Vagina (tissue), 2 donors: ENCODE measurements around the gene NBEAL1. TPM values are rescaled to one million over a fixed set of nuclear protein-coding genes. Genes with fewer than 3 reads are reported as not detected.

Experiments
- DNase-seq, 2 donors: peaks; one replicate each; pipeline ENCODE4 v3.0.0-alpha.2; 2017; ENCODE audit errors: extremely low spot score in 2 of 2
- H3K27ac ChIP-seq: fragments of 200-600 bp; sonication (generic); one replicate; pipeline ENCODE4 v1.5.1; 2019
- H3K27me3 ChIP-seq: fragments of 200-600 bp; sonication (generic); one replicate; pipeline ENCODE4 v1.5.1; 2019
- H3K36me3 ChIP-seq, 2 donors: fragments of 200-600 bp; sonication (generic); one replicate each; pipeline ENCODE4 v1.5.1; 2017 to 2019
- H3K4me1 ChIP-seq: fragments of 200-600 bp; sonication (generic); one replicate; pipeline ENCODE4 v1.5.1; 2019
- H3K4me3 ChIP-seq, 2 donors: fragments of 200-600 bp; sonication (generic); 1 replicate in 1 of 2; 2 replicates in 1 of 2; pipeline ENCODE4 v1.5.1; 2016 to 2019
- H3K9me3 ChIP-seq: fragments of 200-600 bp; sonication (generic); one replicate; pipeline ENCODE4 v1.5.1; 2019
- POLR2A ChIP-seq, 2 donors: fragments of 450-650 bp; IDR thresholded peaks; one replicate each; pipeline ENCODE4 v1.6.1; 2017; ENCODE audit warnings: antibody characterized with exemption in 2 of 2, mild to moderate bottlenecking in 2 of 2, moderate library complexity in 2 of 2
- POLR2AphosphoS5 ChIP-seq, 2 donors: sonication (generic); formaldehyde crosslinking; IDR thresholded peaks; one replicate each; pipeline ENCODE4 v1.9.0; 2017; ENCODE audit warnings: antibody characterized with exemption in 2 of 2, mild to moderate bottlenecking in 2 of 2, low read depth in 1 of 2; ENCODE audit not compliant: insufficient read depth in 1 of 2
- intact Hi-C: fragments of 100-400 bp; cut with DNase I; formaldehyde crosslinking; loops from one replicate; pipeline ENCODE4 v1.15.1; 2023
- total RNA-seq: library from RNA; depleted of rRNA; stranded (reverse); fragments of >200 nt; gene quantifications from one replicate; pipeline ENCODE4 v1.2.3, GENCODE V29; 2016
- TF ChIP-seq, protein P1 (sequence below), 3 experiments: fragments of 450-650 bp in 2 of 3; fragments of 200-600 bp in 1 of 3; sonication (generic) in 1 of 3; IDR thresholded peaks; one replicate each; pipeline ENCODE4 v1.5.1; 2017 to 2019; ENCODE audit warnings: antibody characterized with exemption in 3 of 3, mild to moderate bottlenecking in 2 of 3, moderate library complexity in 2 of 3

NBEAL1 gene
- total RNA-seq, 1 donor from 2014 or later = 26.3 TPM

- no peaks in the 10 kb centered on the region for H3K9me3 ChIP-seq
- TF ChIP-seq, protein P1, sequence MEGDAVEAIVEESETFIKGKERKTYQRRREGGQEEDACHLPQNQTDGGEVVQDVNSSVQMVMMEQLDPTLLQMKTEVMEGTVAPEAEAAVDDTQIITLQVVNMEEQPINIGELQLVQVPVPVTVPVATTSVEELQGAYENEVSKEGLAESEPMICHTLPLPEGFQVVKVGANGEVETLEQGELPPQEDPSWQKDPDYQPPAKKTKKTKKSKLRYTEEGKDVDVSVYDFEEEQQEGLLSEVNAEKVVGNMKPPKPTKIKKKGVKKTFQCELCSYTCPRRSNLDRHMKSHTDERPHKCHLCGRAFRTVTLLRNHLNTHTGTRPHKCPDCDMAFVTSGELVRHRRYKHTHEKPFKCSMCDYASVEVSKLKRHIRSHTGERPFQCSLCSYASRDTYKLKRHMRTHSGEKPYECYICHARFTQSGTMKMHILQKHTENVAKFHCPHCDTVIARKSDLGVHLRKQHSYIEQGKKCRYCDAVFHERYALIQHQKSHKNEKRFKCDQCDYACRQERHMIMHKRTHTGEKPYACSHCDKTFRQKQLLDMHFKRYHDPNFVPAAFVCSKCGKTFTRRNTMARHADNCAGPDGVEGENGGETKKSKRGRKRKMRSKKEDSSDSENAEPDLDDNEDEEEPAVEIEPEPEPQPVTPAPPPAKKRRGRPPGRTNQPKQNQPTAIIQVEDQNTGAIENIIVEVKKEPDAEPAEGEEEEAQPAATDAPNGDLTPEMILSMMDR (IDR thresholded peaks at IDR 0.05) = no peak
- no peak for TF ChIP-seq POLR2A (IDR thresholded peaks at IDR 0.05)
- TF ChIP-seq POLR2AphosphoS5 (IDR thresholded peaks at IDR 0.05; ENCODE audit: insufficient read depth in 1 of 2, low read depth in 1 of 2) = no peak
- no peak for DNase-seq
- no peaks in the 10 kb centered on the region for H3K27me3 ChIP-seq
- H3K27ac ChIP-seq = no peak overlapping the region
- intact Hi-C loops = no loop called here
- H3K4me3 ChIP-seq = no peak overlapping the region
- peaks cover 0 to 19% of the 10 kb centered on the region in 2 donors for H3K36me3 ChIP-seq
- H3K4me1 ChIP-seq = no peaks in the 10 kb centered on the region
Measured at GRCh38 chr2:203191961-203192360, 177.3 kb downstream of the NBEAL1 start.

GRCh38 chr2:203195331-203196036 is 180.8 kb downstream of the NBEAL1 start:
- intact Hi-C loops = no loop called here
- Histone ChIP-seq H3K27ac (no peak overlapping the region), H3K9me3 (no peaks in the 10 kb centered on the region), H3K4me3 (no peak overlapping the region), H3K27me3 (no peaks in the 10 kb centered on the region), H3K4me1 (no peaks in the 10 kb centered on the region), H3K36me3 (peaks cover 0 to 14% of the 10 kb centered on the region in 2 donors)
- no peak for TF ChIP-seq POLR2A (IDR thresholded peaks at IDR 0.05)
- TF ChIP-seq POLR2AphosphoS5 (IDR thresholded peaks at IDR 0.05; ENCODE audit: insufficient read depth in 1 of 2, low read depth in 1 of 2) = no peak
- TF ChIP-seq, protein P1 (IDR thresholded peaks at IDR 0.05) = no peak
- DNase-seq = no peak

- Histone ChIP-seq H3K4me1 (no peaks in the 10 kb centered on the region), H3K27ac (no peak overlapping the region), H3K4me3 (no peak overlapping the region), H3K27me3 (no peaks in the 10 kb centered on the region), H3K9me3 (no peaks in the 10 kb centered on the region), H3K36me3 (peaks cover 0 to 17% of the 10 kb centered on the region in 2 donors)
- intact Hi-C loops = no loop called here
- DNase-seq = no peak
- TF ChIP-seq POLR2AphosphoS5 (IDR thresholded peaks at IDR 0.05; ENCODE audit: insufficient read depth in 1 of 2, low read depth in 1 of 2) (no peak), POLR2A (IDR thresholded peaks at IDR 0.05) (no peak)
- TF ChIP-seq, protein P1 (IDR thresholded peaks at IDR 0.05) = no peak
Measured at GRCh38 chr2:203200866-203201265, 186.2 kb downstream of the NBEAL1 start.

DNA sequence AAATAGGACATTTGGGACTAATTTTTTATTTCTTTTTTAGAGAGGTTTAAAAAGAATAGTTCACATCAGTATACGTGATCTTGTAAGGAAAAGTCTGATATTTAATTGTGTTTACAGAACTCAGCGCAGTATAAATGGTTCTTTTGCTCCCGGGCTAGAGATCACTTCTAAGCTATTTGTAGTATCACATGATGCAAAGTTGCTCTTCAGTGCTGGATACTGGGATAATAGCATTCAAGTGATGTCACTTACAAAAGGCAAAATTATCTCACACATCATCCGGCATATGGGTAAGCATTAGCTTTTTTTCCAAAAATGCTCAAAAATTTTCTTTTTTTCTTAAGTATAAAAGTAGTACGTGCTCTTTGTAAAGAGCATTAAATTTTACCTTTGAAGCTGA is 186.8 kb downstream of the NBEAL1 start:
- Histone ChIP-seq H3K27ac (no peak overlapping the region), H3K36me3 (peaks cover 0 to 17% of the 10 kb centered on the region in 2 donors), H3K4me1 (no peaks in the 10 kb centered on the region), H3K9me3 (no peaks in the 10 kb centered on the region), H3K27me3 (no peaks in the 10 kb centered on the region), H3K4me3 (no peak overlapping the region)
- DNase-seq = no peak
- TF ChIP-seq POLR2AphosphoS5 (IDR thresholded peaks at IDR 0.05; ENCODE audit: insufficient read depth in 1 of 2, low read depth in 1 of 2) = no peak
- no peak for TF ChIP-seq POLR2A (IDR thresholded peaks at IDR 0.05)
- TF ChIP-seq, protein P1 (IDR thresholded peaks at IDR 0.05) = no peak
- intact Hi-C loops = no loop called here

DNA sequence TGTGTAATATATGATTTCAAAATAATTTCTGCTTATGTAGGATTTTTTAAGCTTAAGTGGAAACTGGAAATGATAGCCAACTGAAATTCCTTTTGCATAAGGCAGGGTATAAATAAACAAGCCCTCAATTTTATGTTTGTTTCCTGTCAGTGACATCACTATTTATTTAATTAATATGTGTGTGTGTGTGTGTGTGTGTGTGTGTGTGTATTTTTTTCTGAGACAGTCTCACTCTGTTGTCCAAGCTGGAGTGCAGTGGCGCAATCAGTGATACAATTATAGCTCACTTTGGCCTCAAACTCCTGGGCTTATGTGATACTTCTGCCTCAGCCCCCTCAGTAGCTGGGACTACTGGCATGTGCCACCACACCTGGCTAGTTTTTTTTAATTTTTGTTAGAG is 194.9 kb downstream of the NBEAL1 start:
- no peaks in the 10 kb centered on the region for H3K27me3 ChIP-seq
- no peaks in the 10 kb centered on the region for H3K9me3 ChIP-seq
- H3K4me3 ChIP-seq = no peak overlapping the region
- peaks cover 0 to 15% of the 10 kb centered on the region in 2 donors for H3K36me3 ChIP-seq
- H3K27ac ChIP-seq = no peak overlapping the region
- intact Hi-C loops = no loop called here
- no peak for DNase-seq
- H3K4me1 ChIP-seq = no peaks in the 10 kb centered on the region
- TF ChIP-seq POLR2AphosphoS5 (IDR thresholded peaks at IDR 0.05; ENCODE audit: insufficient read depth in 1 of 2, low read depth in 1 of 2) = no peak
- TF ChIP-seq, protein P1 (IDR thresholded peaks at IDR 0.05) = no peak
- TF ChIP-seq POLR2A (IDR thresholded peaks at IDR 0.05) = no peak
